GM18519 (cell line): ENCODE results near the gene PHACTR1.
"Not testable (repeated sequence)": the region's sequence is repeated elsewhere in the genome, so short reads cannot be mapped to it uniquely, and the experiment has no call there.

Experiments used
- ATAC-seq: cut with Tn5 transposase; IDR thresholded peaks from one replicate; pipeline ENCODE4 v1.9.1; 2021; ENCODE audit warnings: mild to moderate bottlenecking, moderate library complexity; ENCODE audit not compliant: unreplicated experiment, low FRiP score

PHACTR1 gene

GRCh38 chr6:13243033-13243432 lies 526.5 kb downstream of the PHACTR1 start:
- no peak for ATAC-seq

DNA sequence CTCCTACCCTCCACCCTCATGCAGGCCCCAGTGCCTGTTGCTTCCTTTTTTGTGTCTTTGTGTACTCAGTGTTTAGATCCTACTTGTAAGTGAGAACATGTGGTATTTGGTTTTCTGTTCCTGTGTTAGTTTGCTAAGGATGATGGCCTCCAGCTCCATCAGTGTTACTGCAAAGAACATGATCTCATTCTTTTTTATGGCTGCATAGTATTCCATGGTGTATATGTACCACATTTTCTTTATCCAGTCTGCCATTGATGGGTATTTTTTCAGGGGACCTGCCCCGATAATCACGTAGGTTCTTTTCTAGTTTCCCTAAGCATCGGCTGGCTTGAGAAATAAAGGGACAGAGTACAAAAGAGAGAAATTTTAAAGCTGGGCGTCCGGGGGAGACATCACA lies 527.2 kb downstream of the PHACTR1 start:
- ATAC-seq, result not testable (repeated sequence)

GRCh38 chr6:13247627-13248026 lies 531.1 kb downstream of the PHACTR1 start:
- no peak for ATAC-seq

GRCh38 chr6:13248053-13248452 lies 531.5 kb downstream of the PHACTR1 start:
- ATAC-seq, result no peak

DNA sequence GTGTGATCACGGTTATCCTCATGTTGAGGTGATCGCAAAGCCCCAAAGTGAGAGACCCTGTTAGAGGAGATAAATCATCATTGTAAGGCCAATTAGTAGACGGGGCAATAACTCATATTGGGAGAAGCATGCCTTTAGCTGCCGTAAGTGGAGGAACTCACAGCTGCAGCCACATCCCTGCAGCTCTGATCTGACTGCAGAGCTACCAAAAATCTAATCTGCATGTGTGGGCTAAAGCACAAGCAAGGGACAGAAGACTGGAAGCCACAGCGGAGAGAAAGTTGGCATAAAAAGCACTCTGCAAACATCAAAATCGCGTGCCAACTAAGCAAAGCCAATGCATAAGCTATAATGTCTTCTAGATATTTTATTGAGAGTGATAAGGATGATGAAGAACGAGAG lies 532.0 kb downstream of the PHACTR1 start:
- ATAC-seq, result no peak

DNA sequence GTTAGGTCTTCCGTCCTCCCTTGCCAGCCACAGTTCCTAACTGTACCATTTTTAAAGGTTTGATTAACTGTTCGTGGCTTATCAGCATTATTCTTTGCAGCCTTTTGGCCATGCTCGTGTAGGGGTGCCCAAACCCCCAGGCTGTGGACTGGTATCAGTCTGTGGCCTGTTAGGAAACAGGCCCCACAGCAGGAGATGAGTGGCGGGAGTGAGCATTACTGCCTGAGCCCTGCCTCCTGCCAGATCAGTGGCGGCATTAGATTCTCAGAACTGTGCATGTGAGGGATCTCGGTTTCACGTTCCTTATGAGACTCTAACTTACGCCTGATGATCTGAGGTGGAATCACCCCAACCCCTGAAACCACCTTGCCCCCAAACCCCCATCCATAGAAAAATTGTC lies 532.4 kb downstream of the PHACTR1 start:
- ATAC-seq, result no peak

DNA sequence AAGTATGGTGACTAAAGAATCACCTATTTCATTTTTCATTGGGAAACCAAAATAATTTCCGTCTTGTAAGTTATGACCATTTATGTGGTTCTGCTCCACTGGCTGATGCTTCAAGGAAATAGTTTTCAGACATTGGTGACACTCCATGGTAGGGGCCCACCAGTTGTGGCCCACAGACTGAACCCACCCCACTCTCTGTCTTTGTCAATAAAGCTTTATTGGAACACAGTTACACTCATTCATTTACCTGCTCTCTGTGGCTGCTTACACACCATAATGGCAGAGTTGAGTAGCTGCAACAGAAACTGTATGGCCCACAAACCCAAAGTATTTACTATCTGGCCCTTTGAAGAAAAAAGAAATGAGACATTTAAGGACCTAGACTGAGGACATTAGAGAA lies 533.2 kb downstream of the PHACTR1 start:
- no peak for ATAC-seq

DNA sequence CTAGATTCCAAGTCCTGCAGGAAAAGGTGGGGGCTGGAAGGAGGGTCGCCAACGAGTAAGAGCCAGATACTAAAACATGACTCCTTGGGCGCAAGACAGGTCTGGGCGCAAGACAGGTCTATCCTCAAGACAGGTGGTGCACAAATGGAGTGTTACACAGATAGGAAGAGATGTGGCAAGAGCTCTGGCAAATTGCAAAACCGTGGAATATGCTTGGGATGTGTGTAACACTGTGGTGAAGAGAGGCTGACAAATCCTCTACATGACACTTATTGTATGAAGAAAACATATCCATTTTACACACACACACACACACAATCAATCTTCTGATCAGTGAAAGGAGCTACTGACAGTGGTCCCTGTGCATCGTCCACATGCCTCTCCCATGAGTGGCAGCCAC lies 534.1 kb downstream of the PHACTR1 start:
- no peak for ATAC-seq

DNA sequence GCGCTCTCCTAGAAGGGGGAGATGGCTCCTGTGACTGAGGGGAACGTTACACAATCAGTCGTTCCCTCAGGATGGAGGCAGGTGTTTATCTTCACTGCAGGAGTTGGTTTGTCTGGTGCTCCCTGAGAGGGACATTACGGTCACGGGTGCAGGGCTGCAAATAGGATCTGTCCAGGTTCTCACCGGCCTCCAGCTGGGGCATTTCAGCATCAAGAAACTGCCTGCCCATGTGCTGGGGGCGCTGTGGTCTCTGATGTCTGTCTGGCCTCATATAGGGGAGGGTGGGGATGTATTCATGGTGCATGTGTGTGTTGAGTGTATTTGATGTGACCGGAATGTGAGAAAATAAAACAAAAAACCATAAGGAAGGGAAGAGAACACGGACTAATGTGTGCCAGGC lies 534.7 kb downstream of the PHACTR1 start:
- no peak for ATAC-seq

DNA sequence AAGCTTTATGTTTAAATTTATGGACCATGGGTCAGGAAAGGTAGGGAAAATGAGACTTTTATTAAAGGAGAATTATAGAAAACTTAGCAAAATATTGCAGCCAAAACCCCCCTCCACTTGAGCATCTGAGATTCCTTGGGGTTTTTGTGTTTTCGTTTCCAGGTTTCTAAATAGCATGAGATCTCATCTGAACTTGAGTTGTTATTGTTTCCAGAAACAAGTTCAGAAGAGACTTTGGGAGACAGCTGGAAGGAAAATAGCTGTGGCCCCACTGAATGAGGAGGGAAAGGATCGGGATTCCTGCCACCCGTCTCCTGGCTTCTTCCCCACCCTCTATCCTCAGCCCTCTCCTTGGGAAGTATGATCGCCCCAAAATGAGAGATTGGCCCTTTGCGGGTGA lies 536.2 kb downstream of the PHACTR1 start:
- ATAC-seq, result no peak

- no peak for ATAC-seq
Measured at GRCh38 chr6:13253272-13253671, 536.7 kb downstream of the PHACTR1 start.

GRCh38 chr6:13256266-13257001 lies 539.9 kb downstream of the PHACTR1 start:
- no peak for ATAC-seq

DNA sequence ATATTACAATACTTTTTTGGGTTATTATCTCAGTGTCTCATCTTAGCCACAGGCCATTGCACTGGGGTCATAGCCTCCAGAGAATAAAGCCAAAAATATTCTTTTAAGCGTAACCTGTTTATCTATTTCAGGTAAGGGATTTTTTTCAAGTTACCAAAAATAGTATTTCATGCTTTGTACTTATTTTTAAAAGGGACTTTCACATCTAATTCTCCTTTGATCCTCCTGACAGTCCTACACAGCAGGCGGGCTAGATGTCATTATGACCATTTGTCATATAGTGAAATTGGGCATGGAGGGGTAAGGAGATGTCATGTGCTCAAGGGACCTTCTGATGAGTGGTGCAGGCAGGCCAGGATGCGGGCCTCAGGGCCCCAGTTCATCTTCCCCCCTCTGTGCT lies 542.8 kb downstream of the PHACTR1 start:
- no peak for ATAC-seq

DNA sequence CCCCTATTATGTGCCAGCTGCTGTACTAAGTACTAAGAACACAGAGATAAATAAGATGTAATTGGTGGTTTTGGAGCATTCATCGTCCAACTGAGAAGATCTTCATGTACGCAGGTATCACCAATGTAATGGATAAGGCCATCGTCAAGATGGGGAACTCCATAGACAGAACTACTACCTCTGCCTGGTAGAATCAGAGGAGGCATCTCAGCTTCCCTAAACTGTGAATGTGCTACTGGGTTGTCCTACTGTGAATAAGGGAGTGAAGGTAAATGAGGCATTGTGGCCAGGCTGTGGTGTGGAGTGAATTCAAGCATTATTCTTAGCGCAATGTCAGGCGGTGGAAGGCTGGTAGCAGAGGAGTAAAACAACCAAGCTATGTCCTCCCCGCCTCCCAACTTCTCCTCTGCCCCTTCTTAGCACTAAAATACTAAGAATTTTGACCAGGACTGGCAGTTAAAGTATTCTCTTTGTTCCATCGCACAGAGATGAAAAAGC lies 543.6 kb downstream of the PHACTR1 start:
- ATAC-seq, result no peak

DNA sequence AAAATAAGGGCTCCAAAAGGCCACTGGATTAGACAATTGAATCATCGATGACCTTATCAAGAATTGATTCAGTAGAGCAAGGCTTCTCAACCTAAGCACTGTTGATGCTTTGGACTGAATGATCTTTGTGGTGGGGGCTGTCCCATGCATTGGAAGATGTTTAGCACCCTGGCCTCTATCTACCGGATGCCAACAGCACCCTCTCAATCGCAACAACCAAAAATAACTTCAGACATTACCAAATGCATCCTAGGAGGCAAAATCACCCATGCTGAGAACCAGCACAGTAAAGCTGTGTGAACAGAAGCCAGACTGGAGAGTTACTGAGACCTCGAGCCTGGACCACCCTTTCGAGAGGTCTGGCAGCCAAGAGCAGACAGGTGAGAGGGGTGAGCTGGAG lies 544.3 kb downstream of the PHACTR1 start:
- ATAC-seq, result no peak

- peak; percentile 44 for ATAC-seq
Measured at GRCh38 chr6:13261464-13261994, 545.0 kb downstream of the PHACTR1 start.

GRCh38 chr6:13262302-13263230 lies 546.0 kb downstream of the PHACTR1 start:
- ATAC-seq, result no peak

- ATAC-seq, result no peak
Measured at GRCh38 chr6:13263669-13264068, 547.1 kb downstream of the PHACTR1 start.

- no peak for ATAC-seq
Measured at GRCh38 chr6:13267142-13267651, 550.6 kb downstream of the PHACTR1 start.

- ATAC-seq, result no peak
Measured at GRCh38 chr6:13268913-13269518, 552.4 kb downstream of the PHACTR1 start.
